KMS-11 (cell line): ENCODE results near the gene DIAPH3.

ENCODE experiments used
- H2AFZ ChIP-seq: fragments of 200-600 bp; sonication (generic); 2 replicates; pipeline ENCODE4 v1.6.1; 2016; ENCODE audit warnings: antibody characterized with exemption, mixed run types, low read depth
- H3K27ac ChIP-seq: fragments of 200-600 bp; sonication (generic); 2 replicates; pipeline ENCODE4 v1.6.1; 2016; ENCODE audit warnings: mild to moderate bottlenecking, mixed run types
- H3K27me3 ChIP-seq: fragments of 200-600 bp; sonication (generic); 2 replicates; pipeline ENCODE4 v1.6.1; 2017; ENCODE audit warnings: mild to moderate bottlenecking, low read depth, mixed run types, moderate library complexity; ENCODE audit not compliant: insufficient read depth
- H3K36me3 ChIP-seq: fragments of 200-600 bp; sonication (generic); 2 replicates; pipeline ENCODE4 v1.6.1; 2017; ENCODE audit warnings: mild to moderate bottlenecking, mixed run types; ENCODE audit not compliant: insufficient read depth
- H3K4me1 ChIP-seq: fragments of 200-600 bp; sonication (generic); 2 replicates; pipeline ENCODE4 v1.6.1; 2016; ENCODE audit warnings: mild to moderate bottlenecking, low read depth, mixed run types; ENCODE audit not compliant: poor library complexity, severe bottlenecking
- H3K4me2 ChIP-seq: fragments of 200-600 bp; sonication (generic); 2 replicates; pipeline ENCODE4 v1.7.0; 2016; ENCODE audit warnings: mild to moderate bottlenecking, mixed run types
- H3K4me3 ChIP-seq: fragments of 200-600 bp; sonication (generic); IDR thresholded peaks from 2 replicates; pipeline ENCODE4 v1.6.1; 2017; ENCODE audit warnings: low read depth, low read length, mixed read lengths; ENCODE audit not compliant: insufficient read depth
- H3K79me2 ChIP-seq: fragments of 200-600 bp; sonication (generic); 2 replicates; pipeline ENCODE4 v1.6.1; 2016; ENCODE audit warnings: low read depth, mixed run types; ENCODE audit not compliant: insufficient read depth
- H3K9ac ChIP-seq: fragments of 200-600 bp; sonication (generic); 2 replicates; pipeline ENCODE4 v1.6.1; 2016; ENCODE audit warnings: mild to moderate bottlenecking, mixed run types
- H4K20me1 ChIP-seq: fragments of 200-600 bp; sonication (generic); 2 replicates; pipeline ENCODE4 v1.6.1; 2016; ENCODE audit warnings: mild to moderate bottlenecking, mixed run types; ENCODE audit not compliant: insufficient read depth
- CTCF ChIP-seq: fragments of 200-600 bp; sonication (generic); conservative IDR thresholded peaks from 2 replicates; pipeline ENCODE4 v1.6.1; 2017; ENCODE audit warnings: low read depth, mild to moderate bottlenecking, antibody characterized with exemption, low read length, moderate library complexity, mixed read lengths

DIAPH3 gene

GRCh38 chr13:59745392-59745788, 418.3 kb downstream of the DIAPH3 start:
- no peak overlapping the region for H3K27ac ChIP-seq

GRCh38 chr13:59744747-59745391, 418.9 kb downstream of the DIAPH3 start:
- H2AFZ ChIP-seq: no peak overlapping the region
- H3K27me3 ChIP-seq: no peaks in the 10 kb centered on the region
- no peak for TF ChIP-seq CTCF
- no peaks in the 10 kb centered on the region for H3K36me3 ChIP-seq
- H3K27ac ChIP-seq: no peak overlapping the region
- peaks cover 37% of the 10 kb centered on the region for H3K4me1 ChIP-seq
- H3K4me2 ChIP-seq: no peak overlapping the region
- H3K79me2 ChIP-seq: no peaks in the 10 kb centered on the region
- no peak overlapping the region for H3K4me3 ChIP-seq
- no peak overlapping the region for H3K9ac ChIP-seq
- no peaks in the 10 kb centered on the region for H4K20me1 ChIP-seq

More at GRCh38 chr13:59745392-59745788, 418.3 kb downstream of the DIAPH3 start:
- H4K20me1 ChIP-seq: no peaks in the 10 kb centered on the region
- H3K9ac ChIP-seq: no peak overlapping the region
- H3K4me1 ChIP-seq: peaks cover 37% of the 10 kb centered on the region
- no peaks in the 10 kb centered on the region for H3K79me2 ChIP-seq
- no peaks in the 10 kb centered on the region for H3K27me3 ChIP-seq
- H2AFZ ChIP-seq: no peak overlapping the region
- TF ChIP-seq CTCF: no peak
- no peak overlapping the region for H3K4me2 ChIP-seq
- no peak overlapping the region for H3K4me3 ChIP-seq
- H3K36me3 ChIP-seq: no peaks in the 10 kb centered on the region

GRCh38 chr13:59743195-59743594, 420.5 kb downstream of the DIAPH3 start:
- Histone ChIP-seq H3K27me3 (no peaks in the 10 kb centered on the region), H3K4me1 (peaks cover 37% of the 10 kb centered on the region), H3K27ac (no peak overlapping the region), H3K4me2 (no peak overlapping the region), H3K79me2 (no peaks in the 10 kb centered on the region), H3K4me3 (no peak overlapping the region), H3K9ac (no peak overlapping the region), H4K20me1 (no peaks in the 10 kb centered on the region), H2AFZ (no peak overlapping the region), H3K36me3 (no peaks in the 10 kb centered on the region)
- TF ChIP-seq CTCF: no peak

GRCh38 chr13:59742467-59742866, 421.3 kb downstream of the DIAPH3 start:
- Histone ChIP-seq H4K20me1 (no peaks in the 10 kb centered on the region), H3K36me3 (no peaks in the 10 kb centered on the region), H3K27ac (no peak overlapping the region), H3K4me1 (peaks cover 29% of the 10 kb centered on the region), H3K4me3 (no peak overlapping the region), H3K27me3 (no peaks in the 10 kb centered on the region), H3K9ac (no peak overlapping the region), H3K79me2 (no peaks in the 10 kb centered on the region), H2AFZ (no peak overlapping the region), H3K4me2 (no peak overlapping the region)
- TF ChIP-seq CTCF: no peak
